Renal pelvis (tissue), 4 donors: ENCODE results near the gene ANKRD13A. TPM values are rescaled to one million over a fixed set of nuclear protein-coding genes. Genes with fewer than 3 reads are reported as not detected.
"Not testable (repeated sequence)": the region's sequence is repeated elsewhere in the genome, so short reads cannot be mapped to it uniquely, and the experiment has no call there.

Experiments used
- DNase-seq: peaks from one replicate; pipeline ENCODE4 v3.0.0-alpha.2; 2013
- polyA plus RNA-seq, 3 donors: library from polyadenylated mRNA; unstranded; fragments of 120-200 nt; gene quantifications; one replicate each; pipeline ENCODE4 v1.2.1, GENCODE V29; 2013; ENCODE audit not compliant: insufficient read length in 3 of 3

Gene ANKRD13A
- polyA plus RNA-seq, 3 donors, result 33.7 to 47.8 (median 46.4) TPM

DNA sequence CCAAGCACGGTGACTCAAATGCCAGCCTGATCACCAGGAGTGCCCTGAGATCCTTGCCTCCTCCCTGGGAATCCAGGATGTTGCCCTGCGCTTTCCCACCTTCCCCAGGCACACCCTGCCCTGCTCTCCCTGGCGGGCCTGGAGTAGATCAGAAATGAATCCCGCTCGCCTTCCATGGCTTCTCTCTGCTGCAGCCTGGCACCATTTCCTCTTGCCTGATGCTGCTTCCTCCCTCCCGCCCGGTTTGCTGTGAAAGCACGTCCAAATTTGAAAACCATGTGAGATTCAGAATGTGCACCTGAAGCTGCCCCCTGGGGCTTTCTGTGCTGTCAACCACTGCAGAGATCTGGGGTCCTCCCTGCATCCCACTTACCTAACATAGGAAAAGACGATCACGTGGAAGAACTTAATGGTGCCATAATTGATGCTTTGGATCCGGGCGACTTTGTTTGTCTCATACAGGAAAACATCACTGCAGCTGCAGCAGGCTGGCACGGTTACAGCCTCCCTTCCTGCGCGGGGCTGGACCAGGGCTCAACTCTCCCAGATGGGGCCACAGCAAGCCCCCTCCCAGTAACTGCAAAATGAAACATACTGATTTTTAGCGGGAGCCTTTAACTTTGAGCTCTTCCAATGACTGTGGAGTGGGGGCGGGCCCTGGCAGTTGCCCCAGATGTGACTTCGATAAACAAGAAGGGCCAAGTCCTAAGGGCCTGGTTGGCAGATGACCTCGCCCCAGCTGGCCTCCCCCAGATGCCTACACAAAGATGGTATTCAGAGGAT is 74.0 kb downstream of the ANKRD13A start:
- DNase-seq, result no peak

DNA sequence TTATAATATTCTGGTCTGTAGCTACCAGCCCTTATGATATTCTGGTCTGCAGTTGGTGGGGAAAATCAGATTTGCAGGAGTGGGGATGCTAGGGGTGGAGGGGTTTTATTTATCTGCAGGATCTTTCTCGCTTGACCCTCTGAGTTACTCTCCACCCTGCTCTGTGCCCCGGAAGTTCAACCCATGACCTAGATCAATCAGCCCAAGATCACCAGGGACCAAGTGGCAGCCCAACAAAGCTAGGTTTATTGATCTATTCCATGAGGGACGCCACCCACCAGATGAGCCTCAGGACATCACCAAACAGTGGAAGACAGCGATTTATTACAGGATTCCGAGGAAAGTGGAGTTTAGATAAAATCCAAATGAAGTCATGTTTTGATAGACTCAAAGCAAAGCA is 74.9 kb downstream of the ANKRD13A start:
- no peak for DNase-seq

DNA sequence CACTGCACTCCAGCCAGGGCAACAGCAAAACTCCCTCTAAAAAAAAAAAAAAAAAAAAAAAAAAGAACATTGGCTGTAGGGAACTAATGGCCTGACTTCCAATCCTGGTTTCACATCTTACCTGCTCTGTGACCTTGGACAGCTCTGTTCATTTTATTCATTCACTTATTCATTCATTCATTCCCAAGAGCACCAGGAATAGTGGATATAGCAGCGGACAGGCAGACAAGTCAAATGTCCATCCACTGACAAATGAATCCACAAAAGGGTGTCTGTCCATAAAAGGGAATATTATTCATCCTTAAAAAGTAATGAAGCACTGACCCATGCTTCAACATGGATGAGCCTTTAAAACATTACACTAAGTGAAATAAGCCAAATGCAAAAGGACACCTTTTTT is 76.7 kb downstream of the ANKRD13A start:
- DNase-seq, result no peak

- DNase-seq, result no peak
Observed at GRCh38 chr12:110077800-110078199, 78.6 kb downstream of the ANKRD13A start.

GRCh38 chr12:110079477-110080400 is 80.5 kb downstream of the ANKRD13A start:
- no peak for DNase-seq

- no peak for DNase-seq
Observed at GRCh38 chr12:110080410-110080809, 81.2 kb downstream of the ANKRD13A start.

DNA sequence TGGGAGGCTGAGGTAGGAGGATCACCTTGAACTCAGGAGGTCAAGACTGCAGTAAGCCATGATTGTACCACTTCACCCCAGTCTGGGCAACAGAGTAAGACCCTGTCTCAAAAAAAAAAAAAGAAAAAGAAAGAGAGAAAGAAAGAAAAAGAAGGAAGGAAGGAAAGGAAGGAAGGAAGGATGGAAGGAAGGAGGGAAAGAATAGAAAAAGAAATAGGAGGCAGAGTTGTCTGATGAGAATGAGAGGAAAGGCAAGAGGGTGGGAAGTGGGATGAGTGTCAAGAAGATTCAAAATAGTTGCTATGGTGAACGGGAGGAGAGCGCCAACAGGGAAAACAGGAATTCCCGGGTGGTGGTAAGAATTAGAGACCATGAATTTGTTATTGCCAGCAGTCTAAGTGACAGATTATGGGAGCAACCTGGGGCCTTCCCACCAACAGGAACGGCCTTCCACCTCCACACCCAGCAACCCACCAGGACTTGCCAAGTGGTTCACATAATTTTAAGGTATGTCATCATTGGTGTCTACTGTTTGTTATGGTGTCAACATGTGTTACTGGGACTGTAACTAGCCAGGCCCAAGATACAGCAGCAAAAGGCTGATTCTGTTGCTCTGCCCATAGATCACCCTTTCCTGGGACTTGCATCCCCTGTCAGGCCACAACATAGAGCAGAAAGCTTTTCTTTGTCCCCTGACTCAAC is 85.2 kb downstream of the ANKRD13A start:
- no peak for DNase-seq

GRCh38 chr12:110088216-110088615 is 89.0 kb downstream of the ANKRD13A start:
- not testable (repeated sequence) for DNase-seq

GRCh38 chr12:110088936-110089335 is 89.7 kb downstream of the ANKRD13A start:
- DNase-seq, result no peak

Other genes with a start within 250 kb of the ANKRD13A start
- 10 to 100 TPM; 14.7 to 21.7 (median 19.2) TPM for gene TRPV4, start 166.0 kb upstream of the ANKRD13A start, polyA plus RNA-seq
- 10 to 100 TPM; 31.7 to 38.6 (median 32.5) TPM for gene GLTP, start 118.9 kb upstream of the ANKRD13A start, polyA plus RNA-seq
- gene TCHP, start 99.2 kb upstream of the ANKRD13A start, polyA plus RNA-seq, result 10 to 100 TPM; 24.6 to 32.1 (median 27.7) TPM
- gene GIT2, start 3.1 kb upstream of the ANKRD13A start, polyA plus RNA-seq, result 10 to 100 TPM; 30.8 to 51.8 (median 48.9) TPM
- 10 to 100 TPM; 29.5 to 38.6 (median 38.3) TPM for gene C12orf76, start 49.1 kb downstream of the ANKRD13A start, polyA plus RNA-seq
- 10 to 100 TPM; 43.8 to 50.5 (median 48.1) TPM for gene IFT81, start 124.9 kb downstream of the ANKRD13A start, polyA plus RNA-seq